Nephron (organoid): ENCODE data around the gene PTTG1IP.

Source experiments
- H3K27ac Mint-ChIP-seq, 3 experiments: 2 replicates each; pipeline ENCODE4 v1.8.0; 2020; ENCODE audit warnings: mixed read lengths in 3 of 3, mild to moderate bottlenecking in 2 of 3, moderate library complexity in 1 of 3
- H3K27me3 Mint-ChIP-seq: 2 replicates; pipeline ENCODE4 v1.8.0; 2021; ENCODE audit warnings: low read depth, mild to moderate bottlenecking, moderate library complexity, mixed read lengths
- H3K36me3 Mint-ChIP-seq: 2 replicates; pipeline ENCODE4 v1.8.0; 2020; ENCODE audit warnings: low read depth, mixed read lengths
- H3K4me1 Mint-ChIP-seq: 2 replicates; pipeline ENCODE4 v1.8.0; 2020; ENCODE audit warnings: mixed read lengths
- H3K4me3 Mint-ChIP-seq, 3 experiments: 2 replicates each; pipeline ENCODE4 v1.8.0; 2020; ENCODE audit warnings: mild to moderate bottlenecking in 3 of 3, mixed read lengths in 3 of 3, moderate library complexity in 2 of 3
- H3K9me3 Mint-ChIP-seq: 2 replicates; pipeline ENCODE4 v1.8.0; 2020; ENCODE audit warnings: mixed read lengths
- CTCF ChIP-seq, 3 experiments: fragments of 200-600 bp; sonication (generic); IDR thresholded peaks; one replicate each; pipeline ENCODE4 v1.5.0; 2021; ENCODE audit warnings: antibody characterized with exemption in 3 of 3; ENCODE audit not compliant: unreplicated experiment in 3 of 3

Gene PTTG1IP

GRCh38 chr21:44844256-44844655 is 29.2 kb downstream of the PTTG1IP start:
- H3K9me3 Mint-ChIP-seq, result no peaks in the 10 kb centered on the region

GRCh38 chr21:44842721-44843445 is 30.6 kb downstream of the PTTG1IP start:
- peaks cover 28% of the 10 kb centered on the region for H3K27me3 Mint-ChIP-seq
- TF ChIP-seq CTCF (IDR thresholded peaks at IDR 0.05; ENCODE audit: unreplicated experiment in 3 of 3), result no peak
- H3K4me1 Mint-ChIP-seq, result peaks cover 12% of the 10 kb centered on the region
- H3K9me3 Mint-ChIP-seq, result no peaks in the 10 kb centered on the region
- no peak overlapping the region for H3K4me3 Mint-ChIP-seq
- H3K36me3 Mint-ChIP-seq, result no peaks in the 10 kb centered on the region
- H3K27ac Mint-ChIP-seq, result no peak overlapping the region

More at GRCh38 chr21:44844256-44844655, 29.2 kb downstream of the PTTG1IP start:
- H3K27ac Mint-ChIP-seq, result peak overlapping the region in 1 of 3 experiments; percentile 79
- peaks cover 9% of the 10 kb centered on the region for H3K36me3 Mint-ChIP-seq
- H3K4me3 Mint-ChIP-seq, result peak overlapping the region in 2 of 3 experiments; percentile 32 to 51
- H3K27me3 Mint-ChIP-seq, result peaks cover 25% of the 10 kb centered on the region
- TF ChIP-seq CTCF (IDR thresholded peaks at IDR 0.05; ENCODE audit: unreplicated experiment in 3 of 3), result no peak
- peaks cover 12% of the 10 kb centered on the region for H3K4me1 Mint-ChIP-seq

GRCh38 chr21:44842087-44842486 is 31.4 kb downstream of the PTTG1IP start:
- Mint-ChIP-seq H3K36me3 (no peaks in the 10 kb centered on the region), H3K4me1 (peaks cover 12% of the 10 kb centered on the region), H3K27me3 (peaks cover 25% of the 10 kb centered on the region), H3K9me3 (no peaks in the 10 kb centered on the region), H3K27ac (no peak overlapping the region), H3K4me3 (no peak overlapping the region)
- TF ChIP-seq CTCF (IDR thresholded peaks at IDR 0.05; ENCODE audit: unreplicated experiment in 3 of 3), result no peak

- Mint-ChIP-seq H3K4me1 (peaks cover 4% of the 10 kb centered on the region), H3K27me3 (peaks cover 28% of the 10 kb centered on the region), H3K4me3 (no peak overlapping the region), H3K9me3 (no peaks in the 10 kb centered on the region), H3K36me3 (no peaks in the 10 kb centered on the region), H3K27ac (no peak overlapping the region)
- no peak for TF ChIP-seq CTCF (IDR thresholded peaks at IDR 0.05; ENCODE audit: unreplicated experiment in 3 of 3)
These were observed 32.7 kb downstream of the PTTG1IP start for GRCh38 chr21:44840771-44841170.

GRCh38 chr21:44838951-44839350 is 34.5 kb downstream of the PTTG1IP start:
- H3K36me3 Mint-ChIP-seq, result no peaks in the 10 kb centered on the region
- no peak for TF ChIP-seq CTCF (IDR thresholded peaks at IDR 0.05; ENCODE audit: unreplicated experiment in 3 of 3)
- no peak overlapping the region for H3K27ac Mint-ChIP-seq
- H3K4me3 Mint-ChIP-seq, result no peak overlapping the region
- H3K4me1 Mint-ChIP-seq, result no peaks in the 10 kb centered on the region
- H3K27me3 Mint-ChIP-seq, result peaks cover 28% of the 10 kb centered on the region
- no peaks in the 10 kb centered on the region for H3K9me3 Mint-ChIP-seq
